HepG2 (cell line): ENCODE measurements around the gene AXIN1. TPM values are rescaled to one million over a fixed set of nuclear protein-coding genes. Genes with fewer than 3 reads are reported as not detected.

ENCODE experiments used
- ATAC-seq: fragments of 200-7000 bp; cut with Tn5 transposase; 3 replicates; pipeline ENCODE4 v1.9.1; 2020; ENCODE audit warnings: mild to moderate bottlenecking, moderate library complexity
- BruUV-seq: library from RNA; stranded (reverse); fragments of 400-500 nt; replicated peaks from 2 replicates; lab custom pipeline; 2021; lab: Mats Ljungman, UMichigan
- CTCF ChIA-PET: fragments of 300-600 bp; formaldehyde crosslinking; extraction: SDS; loops from one replicate; lab custom pipeline; 2021; ENCODE audit warnings: low total read pairs, inconsistent platforms, low intra/inter-chr PET ratio; lab: Yijun Ruan, JAX
- POLR2A ChIA-PET: fragments of 350-600 bp; sonication (Branson Sonifier 250); formaldehyde crosslinking; loops from one replicate; lab custom pipeline; 2020; ENCODE audit warnings: antibody characterized with exemption, inconsistent platforms; lab: Yijun Ruan, JAX
- DNase-seq: peaks from one replicate; pipeline ENCODE4 v3.0.0-alpha.2; 2015; ENCODE audit warnings: low spot score
- FAIRE-seq: peaks from 3 replicates; lab custom pipeline; 2011; peaks lifted over from hg19 to GRCh38; lab: Jason Lieb, UNC
- H2AFZ ChIP-seq: one replicate; pipeline ENCODE4 v1.6.1; 2011; ENCODE audit warnings: low read length, inconsistent platforms
- H3K27ac ChIP-seq: fragments of 300-600 bp; 3 replicates; pipeline ENCODE4 v1.8.0; 2011; ENCODE audit warnings: mixed run types, mild to moderate bottlenecking, mixed read lengths, low read length, inconsistent platforms; ENCODE audit not compliant: insufficient read depth; ENCODE audit errors: extremely low read length
- H3K27me3 ChIP-seq, 2 experiments: fragments of 200-600 bp in 1 of 2; 2 replicates in 1 of 2; 3 replicates in 1 of 2; pipeline versions ENCODE4 v1.6.0 to v1.8.0; 2011; ENCODE audit warnings: low read length in 2 of 2, mild to moderate bottlenecking in 2 of 2, moderate library complexity in 2 of 2, inconsistent platforms in 1 of 2; ENCODE audit not compliant: insufficient read depth in 2 of 2, control insufficient read depth in 1 of 2
- H3K36me3 ChIP-seq, 2 experiments: fragments of 200-600 bp in 1 of 2; replicated peaks in 1 of 2; 2 replicates in 1 of 2; 3 replicates in 1 of 2; pipeline versions ENCODE4 v1.5.1 to v1.8.0; 2011; ENCODE audit warnings: low read length in 2 of 2, inconsistent platforms in 1 of 2; ENCODE audit not compliant: insufficient read depth in 2 of 2, control insufficient read depth in 1 of 2
- H3K4me1 ChIP-seq: 2 replicates; pipeline ENCODE4 v1.5.1; 2012; ENCODE audit warnings: low read length, inconsistent platforms; ENCODE audit not compliant: insufficient read depth
- H3K4me2 ChIP-seq: 2 replicates; pipeline ENCODE4 v1.6.0; 2011; ENCODE audit warnings: low read depth, low read length, inconsistent platforms
- H3K4me3 ChIP-seq, 3 experiments: fragments of 200-600 bp in 1 of 3; sonication (generic), shearing (Covaris generic) in 1 of 3; replicated peaks in 1 of 3; 2 replicates each; pipeline ENCODE4 v1.5.1; 2011 to 2016; ENCODE audit warnings: low read length in 3 of 3, inconsistent platforms in 2 of 3, low read depth in 2 of 3, mild to moderate bottlenecking in 2 of 3, control low read depth in 1 of 3, mixed read lengths in 1 of 3; ENCODE audit not compliant: insufficient read depth in 1 of 3
- H3K79me2 ChIP-seq: one replicate; pipeline ENCODE4 v1.6.1; 2011; ENCODE audit warnings: low read length, inconsistent platforms; ENCODE audit not compliant: insufficient read depth
- H3K9ac ChIP-seq: 2 replicates; pipeline ENCODE4 v1.6.0; 2011; ENCODE audit warnings: mild to moderate bottlenecking, low read depth, low read length, inconsistent platforms; ENCODE audit not compliant: insufficient read depth
- H3K9me3 ChIP-seq: 2 replicates; pipeline ENCODE4 v1.5.1; 2012; ENCODE audit warnings: mild to moderate bottlenecking, low read length
- H4K20me1 ChIP-seq: 2 replicates; pipeline ENCODE4 v1.6.0; 2011; ENCODE audit warnings: inconsistent platforms, mild to moderate bottlenecking, low read length, moderate library complexity; ENCODE audit not compliant: insufficient read depth
- ELF4 ChIP-seq: sonication (generic); formaldehyde crosslinking; IDR thresholded peaks from 2 replicates; pipeline ENCODE4 v1.5.0; 2020; ENCODE audit warnings: missing genetic modification reagents, mild to moderate bottlenecking, moderate library complexity, borderline replicate concordance
- EP300 ChIP-seq, 3 experiments: sonication (generic) in 1 of 3; formaldehyde crosslinking in 1 of 3; IDR thresholded peaks; 2 replicates each; pipeline versions ENCODE4 v1.5.1 to v1.6.1; 2011 to 2020; ENCODE audit warnings: low read depth in 2 of 3, low read length in 2 of 3, borderline replicate concordance in 1 of 3, improper control_type of control experiment in 1 of 3, mild to moderate bottlenecking in 1 of 3, missing genetic modification reagents in 1 of 3, moderate library complexity in 1 of 3
- GRHL1 ChIP-seq: sonication (generic); formaldehyde crosslinking; conservative IDR thresholded peaks from 2 replicates; pipeline ENCODE4 v1.8.0; 2022; ENCODE audit warnings: missing genetic modification reagents
- HNRNPL ChIP-seq: fragments of 200-400 bp; formaldehyde crosslinking; IDR thresholded peaks from 2 replicates; pipeline ENCODE4 v1.6.1; 2017; ENCODE audit warnings: mild to moderate bottlenecking, low read depth, low read length
- KDM5B ChIP-seq: sonication (generic); formaldehyde crosslinking; IDR thresholded peaks from 2 replicates; pipeline ENCODE4 v1.4.0; 2020; ENCODE audit warnings: missing genetic modification reagents, mild to moderate bottlenecking, borderline replicate concordance
- MAF1 ChIP-seq: sonication (generic); formaldehyde crosslinking; IDR thresholded peaks from 2 replicates; pipeline ENCODE4 v1.5.0; 2020; ENCODE audit warnings: missing genetic modification reagents, borderline replicate concordance
- TBP ChIP-seq: sonication (generic); formaldehyde crosslinking; IDR thresholded peaks from 2 replicates; pipeline ENCODE4 v1.5.0; 2020; ENCODE audit warnings: missing genetic modification reagents
- ZNF552 ChIP-seq: sonication (generic); formaldehyde crosslinking; IDR thresholded peaks from 2 replicates; pipeline ENCODE4 v1.9.0; 2022; ENCODE audit warnings: missing genetic modification reagents, mild to moderate bottlenecking, borderline replicate concordance
- WGBS: methylation state at CpG from one replicate; pipeline ENCODE4 v1.1.6; 2017; ENCODE audit warnings: low lambda C conversion rate; 5-methylcytosine and 5-hydroxymethylcytosine counted together
- in situ Hi-C: cut with HindIII; loops from 2 replicates; pipeline ENCODE4 v1.10.0; 2017; ENCODE audit warnings: low pct_unique_long_range_greater_than_20kb; ENCODE audit not compliant: extremely low pct_ligation_motif_present
- intact Hi-C: fragments of 100-400 bp; cut with micrococcal nuclease; formaldehyde crosslinking; loops from one replicate; pipeline ENCODE4 v1.10.0; 2022; ENCODE audit not compliant: unreplicated experiment
- polyA plus RNA-seq, 8 experiments: library from polyadenylated mRNA; depleted of rRNA in 3 of 8; stranded (reverse) in 7 of 8; unstranded in 1 of 8; fragments of >200 nt; fragmentation: Illumina TruSeq in 4 of 8; extraction: Trizol in 4 of 8; gene quantifications; 2 replicates each; pipeline versions ENCODE4 v1.2.1 to v1.2.3, GENCODE V29; 2011 to 2016; ENCODE audit warnings: low read depth in 4 of 8, missing spikeins in 1 of 8, mixed read lengths in 1 of 8; ENCODE audit not compliant: insufficient read depth in 1 of 8
- total RNA-seq, 5 experiments: library from RNA; depleted of rRNA; stranded (reverse); fragments of >200 nt; fragmentation: Illumina TruSeq; extraction: Trizol; gene quantifications; 2 replicates each; pipeline ENCODE4 v1.2.3, GENCODE V29; 2016; ENCODE audit warnings: low read depth in 1 of 5
- TF ChIP-seq, protein P1 (sequence below): sonication (generic); formaldehyde crosslinking; IDR thresholded peaks from 2 replicates; pipeline ENCODE4 v1.4.0; 2020; ENCODE audit warnings: missing genetic modification reagents, borderline replicate concordance
- TF ChIP-seq, protein P2 (sequence below): sonication (generic); formaldehyde crosslinking; conservative IDR thresholded peaks from 2 replicates; pipeline ENCODE4 v1.4.0; 2020; ENCODE audit warnings: missing genetic modification reagents

AXIN1 gene
- total and polyA plus RNA-seq, 2 of the 13 experiments (the other 11 are each of a cell fraction or from before 2014, with no cell fraction given) = 24.0 to 26.0 TPM

- TF ChIP-seq ELF4 (CRISPR knock-in tag) (no peak), EP300 (IDR thresholded peaks at IDR 0.05; ENCODE audit: low read depth in 2 of 2, low read length in 2 of 2) (no peak), EP300 (CRISPR knock-in tag; IDR thresholded peaks at IDR 0.05; ENCODE audit: borderline replicate concordance) (no peak)
- TF ChIP-seq, all 625 proteins: peak for 0
These were observed 88.0 kb downstream of the AXIN1 start (continued) for GRCh38 chr16:264440-264951.

DNA sequence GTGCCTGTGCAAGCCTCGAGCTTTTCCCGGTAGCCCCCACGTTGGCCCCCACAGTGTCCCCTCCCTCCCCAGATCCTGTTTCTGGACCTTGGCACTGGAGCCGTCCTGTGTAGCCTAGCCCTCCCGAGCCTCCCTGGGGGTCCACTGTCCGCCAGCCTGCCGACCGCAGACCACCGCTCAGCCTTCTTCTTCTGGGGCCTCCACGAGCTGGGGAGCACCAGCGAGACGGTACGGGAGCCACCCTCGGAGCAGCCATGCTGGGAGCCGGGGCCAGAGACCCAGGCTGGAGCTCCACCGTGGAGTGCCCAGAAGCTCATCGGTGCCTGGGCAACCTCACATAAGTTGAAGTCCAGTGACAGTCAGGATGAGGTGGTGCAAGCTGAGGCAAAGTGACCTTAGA lies 88.6 kb downstream of the AXIN1 start:
- FAIRE-seq (no peak), ATAC-seq (no peak), DNase-seq (no peak)
- intact Hi-C loops = no loop called here
- Histone ChIP-seq H2AFZ (no peak overlapping the region), H4K20me1 (no peaks in the 10 kb centered on the region), H3K27ac (no peak overlapping the region), H3K9me3 (no peaks in the 10 kb centered on the region), H3K4me1 (peaks cover 12% of the 10 kb centered on the region), H3K79me2 (no peaks in the 10 kb centered on the region), H3K36me3 (peaks cover 13 to 23% of the 10 kb centered on the region in 2 experiments; a peak in 4 of 5 replicates), H3K27me3 (peaks cover 5 to 6% of the 10 kb centered on the region in 2 experiments; a peak in 3 of 5 replicates), H3K9ac (no peak overlapping the region), H3K4me2 (no peak overlapping the region), H3K4me3 (no peak overlapping the region)
- POLR2A ChIA-PET = no interaction called here
- 93% methylated on average over 13 of the region's 17 CpGs for WGBS
- no TSS peak for BruUV-seq
- TF ChIP-seq ZNF552 (CRISPR knock-in tag) (no peak), TBP (CRISPR knock-in tag) (no peak), KDM5B (CRISPR knock-in tag) (no peak), MAF1 (CRISPR knock-in tag) (no peak), HNRNPL (no peak), GRHL1 (CRISPR knock-in tag) (no peak)
- TF ChIP-seq, protein P1, sequence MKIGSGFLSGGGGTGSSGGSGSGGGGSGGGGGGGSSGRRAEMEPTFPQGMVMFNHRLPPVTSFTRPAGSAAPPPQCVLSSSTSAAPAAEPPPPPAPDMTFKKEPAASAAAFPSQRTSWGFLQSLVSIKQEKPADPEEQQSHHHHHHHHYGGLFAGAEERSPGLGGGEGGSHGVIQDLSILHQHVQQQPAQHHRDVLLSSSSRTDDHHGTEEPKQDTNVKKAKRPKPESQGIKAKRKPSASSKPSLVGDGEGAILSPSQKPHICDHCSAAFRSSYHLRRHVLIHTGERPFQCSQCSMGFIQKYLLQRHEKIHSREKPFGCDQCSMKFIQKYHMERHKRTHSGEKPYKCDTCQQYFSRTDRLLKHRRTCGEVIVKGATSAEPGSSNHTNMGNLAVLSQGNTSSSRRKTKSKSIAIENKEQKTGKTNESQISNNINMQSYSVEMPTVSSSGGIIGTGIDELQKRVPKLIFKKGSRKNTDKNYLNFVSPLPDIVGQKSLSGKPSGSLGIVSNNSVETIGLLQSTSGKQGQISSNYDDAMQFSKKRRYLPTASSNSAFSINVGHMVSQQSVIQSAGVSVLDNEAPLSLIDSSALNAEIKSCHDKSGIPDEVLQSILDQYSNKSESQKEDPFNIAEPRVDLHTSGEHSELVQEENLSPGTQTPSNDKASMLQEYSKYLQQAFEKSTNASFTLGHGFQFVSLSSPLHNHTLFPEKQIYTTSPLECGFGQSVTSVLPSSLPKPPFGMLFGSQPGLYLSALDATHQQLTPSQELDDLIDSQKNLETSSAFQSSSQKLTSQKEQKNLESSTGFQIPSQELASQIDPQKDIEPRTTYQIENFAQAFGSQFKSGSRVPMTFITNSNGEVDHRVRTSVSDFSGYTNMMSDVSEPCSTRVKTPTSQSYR (CRISPR knock-in tag) = no peak
- TF ChIP-seq, protein P2, sequence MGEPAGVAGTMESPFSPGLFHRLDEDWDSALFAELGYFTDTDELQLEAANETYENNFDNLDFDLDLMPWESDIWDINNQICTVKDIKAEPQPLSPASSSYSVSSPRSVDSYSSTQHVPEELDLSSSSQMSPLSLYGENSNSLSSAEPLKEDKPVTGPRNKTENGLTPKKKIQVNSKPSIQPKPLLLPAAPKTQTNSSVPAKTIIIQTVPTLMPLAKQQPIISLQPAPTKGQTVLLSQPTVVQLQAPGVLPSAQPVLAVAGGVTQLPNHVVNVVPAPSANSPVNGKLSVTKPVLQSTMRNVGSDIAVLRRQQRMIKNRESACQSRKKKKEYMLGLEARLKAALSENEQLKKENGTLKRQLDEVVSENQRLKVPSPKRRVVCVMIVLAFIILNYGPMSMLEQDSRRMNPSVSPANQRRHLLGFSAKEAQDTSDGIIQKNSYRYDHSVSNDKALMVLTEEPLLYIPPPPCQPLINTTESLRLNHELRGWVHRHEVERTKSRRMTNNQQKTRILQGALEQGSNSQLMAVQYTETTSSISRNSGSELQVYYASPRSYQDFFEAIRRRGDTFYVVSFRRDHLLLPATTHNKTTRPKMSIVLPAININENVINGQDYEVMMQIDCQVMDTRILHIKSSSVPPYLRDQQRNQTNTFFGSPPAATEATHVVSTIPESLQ (CRISPR knock-in tag) = no peak
- in situ Hi-C loops = no loop called here
- CTCF ChIA-PET = no interaction called here
